ENCODE data around the gene PRKCH.

Gene PRKCH

GRCh38 chr14:61584331-61584741 lies 263.0 kb downstream of the PRKCH start:
- DNase-seq (ENCODE audit: low read depth) = no peak
- H3K4me3 ChIP-seq (ENCODE audit: low read depth, low read length) = no peak overlapping the region
- no peak for TF ChIP-seq POLR2A (IDR thresholded peaks at IDR 0.05; ENCODE audit: extremely low read depth, insufficient read length)
- TF ChIP-seq MAX (IDR thresholded peaks at IDR 0.05; ENCODE audit: low read depth, low read length) = no peak
- no peak for TF ChIP-seq CTCF (IDR thresholded peaks at IDR 0.05; ENCODE audit: low read depth, low read length)
- no peak for TF ChIP-seq MYC (IDR thresholded peaks at IDR 0.05; ENCODE audit: low read depth, low read length)

GRCh38 chr14:61585598-61586543 lies 264.5 kb downstream of the PRKCH start:
- DNase-seq (ENCODE audit: low read depth) = no peak
- no peak overlapping the region for H3K4me3 ChIP-seq (ENCODE audit: low read depth, low read length)
- no peak for TF ChIP-seq MYC (IDR thresholded peaks at IDR 0.05; ENCODE audit: low read depth, low read length)
- TF ChIP-seq CTCF (IDR thresholded peaks at IDR 0.05; ENCODE audit: low read depth, low read length) = no peak
- no peak for TF ChIP-seq POLR2A (IDR thresholded peaks at IDR 0.05; ENCODE audit: extremely low read depth, insufficient read length)
- TF ChIP-seq MAX (IDR thresholded peaks at IDR 0.05; ENCODE audit: low read depth, low read length) = no peak

GRCh38 chr14:61586544-61587055 lies 265.2 kb downstream of the PRKCH start:
- no peak overlapping the region for H3K4me3 ChIP-seq (ENCODE audit: low read depth, low read length)
- DNase-seq (ENCODE audit: low read depth) = no peak
- TF ChIP-seq CTCF (IDR thresholded peaks at IDR 0.05; ENCODE audit: low read depth, low read length) = no peak
- no peak for TF ChIP-seq MYC (IDR thresholded peaks at IDR 0.05; ENCODE audit: low read depth, low read length)
- TF ChIP-seq MAX (IDR thresholded peaks at IDR 0.05; ENCODE audit: low read depth, low read length) = no peak
- no peak for TF ChIP-seq POLR2A (IDR thresholded peaks at IDR 0.05; ENCODE audit: extremely low read depth, insufficient read length)

GRCh38 chr14:61587081-61587713 lies 265.8 kb downstream of the PRKCH start:
- DNase-seq (ENCODE audit: low read depth) = no peak
- no peak overlapping the region for H3K4me3 ChIP-seq (ENCODE audit: low read depth, low read length)
- TF ChIP-seq MYC (IDR thresholded peaks at IDR 0.05; ENCODE audit: low read depth, low read length) (no peak), CTCF (IDR thresholded peaks at IDR 0.05; ENCODE audit: low read depth, low read length) (no peak), POLR2A (IDR thresholded peaks at IDR 0.05; ENCODE audit: extremely low read depth, insufficient read length) (no peak), MAX (IDR thresholded peaks at IDR 0.05; ENCODE audit: low read depth, low read length) (no peak)

- H3K4me3 ChIP-seq (ENCODE audit: low read depth, low read length) = no peak overlapping the region
- no peak for DNase-seq (ENCODE audit: low read depth)
- no peak for TF ChIP-seq MYC (IDR thresholded peaks at IDR 0.05; ENCODE audit: low read depth, low read length)
- TF ChIP-seq POLR2A (IDR thresholded peaks at IDR 0.05; ENCODE audit: extremely low read depth, insufficient read length) = no peak
- TF ChIP-seq CTCF (IDR thresholded peaks at IDR 0.05; ENCODE audit: low read depth, low read length) = no peak
- TF ChIP-seq MAX (IDR thresholded peaks at IDR 0.05; ENCODE audit: low read depth, low read length) = no peak
Measured at GRCh38 chr14:61588419-61588901, 267.1 kb downstream of the PRKCH start.

Data from NB4 (cell line).